DOHH2 (cell line): ENCODE results near the gene SFT2D1.

Experiments
- H3F3A ChIP-seq: fragments of 200-600 bp; sonication (generic), shearing (Covaris generic); 2 replicates; pipeline ENCODE4 v1.6.0; 2016; ENCODE audit warnings: antibody characterized with exemption, mild to moderate bottlenecking; ENCODE audit not compliant: control insufficient read depth, insufficient read depth
- H3K27ac ChIP-seq: fragments of 200-600 bp; sonication (generic); 2 replicates; pipeline ENCODE4 v1.5.1; 2014; ENCODE audit warnings: low read depth, mild to moderate bottlenecking, low read length, moderate library complexity
- H3K27me3 ChIP-seq: fragments of 200-600 bp; sonication (generic); 2 replicates; pipeline ENCODE4 v1.6.1; 2014; ENCODE audit warnings: mild to moderate bottlenecking, low read length, mixed read lengths; ENCODE audit not compliant: control insufficient read depth
- H3K36me3 ChIP-seq: fragments of 200-600 bp; sonication (generic); 2 replicates; pipeline ENCODE4 v1.6.1; 2014; ENCODE audit warnings: mild to moderate bottlenecking, low read length, moderate library complexity, mixed read lengths; ENCODE audit not compliant: control insufficient read depth
- H3K4me1 ChIP-seq: fragments of 200-600 bp; sonication (generic); 2 replicates; pipeline ENCODE4 v1.6.1; 2014; ENCODE audit warnings: mild to moderate bottlenecking, low read length, mixed read lengths; ENCODE audit not compliant: control insufficient read depth
- H3K4me2 ChIP-seq: fragments of 200-600 bp; sonication (generic); 2 replicates; pipeline ENCODE4 v1.6.0; 2014; ENCODE audit warnings: mild to moderate bottlenecking, low read length, moderate library complexity
- H3K4me3 ChIP-seq: fragments of 200-600 bp; sonication (generic); 2 replicates; pipeline ENCODE4 v1.5.1; 2014; ENCODE audit warnings: mild to moderate bottlenecking, low read length, mixed read lengths
- H3K79me2 ChIP-seq: fragments of 200-600 bp; sonication (generic); 2 replicates; pipeline ENCODE4 v1.6.1; 2014; ENCODE audit warnings: mild to moderate bottlenecking, low read length, mixed read lengths; ENCODE audit not compliant: control insufficient read depth
- H3K9me2 ChIP-seq: fragments of 200-600 bp; sonication (generic); replicated peaks from 2 replicates; pipeline ENCODE4 v1.6.1; 2014; ENCODE audit warnings: mild to moderate bottlenecking, low read length, mixed read lengths; ENCODE audit not compliant: control insufficient read depth
- H3K9me3 ChIP-seq: fragments of 200-600 bp; sonication (generic); 2 replicates; pipeline ENCODE4 v1.6.1; 2014; ENCODE audit warnings: antibody characterized with exemption, low read length, mixed read lengths; ENCODE audit not compliant: control insufficient read depth, insufficient read depth
- H4K20me1 ChIP-seq: fragments of 200-600 bp; sonication (generic); 2 replicates; pipeline ENCODE4 v1.6.0; 2014; ENCODE audit warnings: low read depth, mild to moderate bottlenecking, antibody characterized with exemption, low read length, moderate library complexity; ENCODE audit not compliant: control insufficient read depth, insufficient read depth
- EZH2phosphoT487 ChIP-seq: fragments of 200-600 bp; sonication (generic); IDR thresholded peaks from 2 replicates; pipeline ENCODE4 v1.6.1; 2017; ENCODE audit warnings: borderline replicate concordance, mild to moderate bottlenecking, antibody characterized with exemption, low read length, moderate library complexity, mixed read lengths
- TF ChIP-seq, protein P1 (sequence below): fragments of 200-600 bp; sonication (generic); IDR thresholded peaks from one replicate; pipeline ENCODE4 v1.5.1; 2014; ENCODE audit warnings: antibody characterized with exemption, mild to moderate bottlenecking, low read depth, low read length; ENCODE audit not compliant: poor library complexity, severe bottlenecking

SFT2D1 gene

DNA sequence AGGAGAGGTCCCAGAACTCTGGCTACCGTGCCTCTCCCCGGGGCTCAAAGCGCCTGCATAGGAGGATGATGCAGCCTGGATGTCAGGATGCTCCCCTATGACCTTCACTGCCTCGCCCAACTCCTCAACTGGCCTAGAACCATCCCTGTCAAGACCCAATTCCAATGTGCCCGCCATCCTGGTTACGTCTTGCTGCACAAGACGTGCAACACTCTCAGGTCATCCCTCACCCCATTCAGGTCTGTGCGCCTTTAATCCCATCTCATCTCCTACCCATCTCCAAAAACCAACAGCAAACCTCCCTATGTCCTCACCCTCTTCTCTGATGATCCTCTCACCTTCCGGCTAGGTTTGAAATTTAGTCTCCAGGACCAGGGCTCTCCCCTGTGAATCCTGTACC, 3.5 kb downstream of the SFT2D1 start:
- Histone ChIP-seq H3K9me2 (no peaks in the 10 kb centered on the region), H3K79me2 (peaks cover 97% of the 10 kb centered on the region), H4K20me1 (peaks cover 12% of the 10 kb centered on the region), H3K4me3 (no peak overlapping the region), H3K27me3 (no peaks in the 10 kb centered on the region), H3K36me3 (peaks cover 81% of the 10 kb centered on the region), H3K27ac (no peak overlapping the region), H3F3A (peaks cover 6% of the 10 kb centered on the region), H3K9me3 (no peaks in the 10 kb centered on the region), H3K4me2 (peak overlapping the region; percentile 89; the same call in 1 of the 2 replicates), H3K4me1 (peaks cover 70% of the 10 kb centered on the region)
- no peak for TF ChIP-seq EZH2phosphoT487
- TF ChIP-seq, protein P1, sequence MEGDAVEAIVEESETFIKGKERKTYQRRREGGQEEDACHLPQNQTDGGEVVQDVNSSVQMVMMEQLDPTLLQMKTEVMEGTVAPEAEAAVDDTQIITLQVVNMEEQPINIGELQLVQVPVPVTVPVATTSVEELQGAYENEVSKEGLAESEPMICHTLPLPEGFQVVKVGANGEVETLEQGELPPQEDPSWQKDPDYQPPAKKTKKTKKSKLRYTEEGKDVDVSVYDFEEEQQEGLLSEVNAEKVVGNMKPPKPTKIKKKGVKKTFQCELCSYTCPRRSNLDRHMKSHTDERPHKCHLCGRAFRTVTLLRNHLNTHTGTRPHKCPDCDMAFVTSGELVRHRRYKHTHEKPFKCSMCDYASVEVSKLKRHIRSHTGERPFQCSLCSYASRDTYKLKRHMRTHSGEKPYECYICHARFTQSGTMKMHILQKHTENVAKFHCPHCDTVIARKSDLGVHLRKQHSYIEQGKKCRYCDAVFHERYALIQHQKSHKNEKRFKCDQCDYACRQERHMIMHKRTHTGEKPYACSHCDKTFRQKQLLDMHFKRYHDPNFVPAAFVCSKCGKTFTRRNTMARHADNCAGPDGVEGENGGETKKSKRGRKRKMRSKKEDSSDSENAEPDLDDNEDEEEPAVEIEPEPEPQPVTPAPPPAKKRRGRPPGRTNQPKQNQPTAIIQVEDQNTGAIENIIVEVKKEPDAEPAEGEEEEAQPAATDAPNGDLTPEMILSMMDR = no peak

DNA sequence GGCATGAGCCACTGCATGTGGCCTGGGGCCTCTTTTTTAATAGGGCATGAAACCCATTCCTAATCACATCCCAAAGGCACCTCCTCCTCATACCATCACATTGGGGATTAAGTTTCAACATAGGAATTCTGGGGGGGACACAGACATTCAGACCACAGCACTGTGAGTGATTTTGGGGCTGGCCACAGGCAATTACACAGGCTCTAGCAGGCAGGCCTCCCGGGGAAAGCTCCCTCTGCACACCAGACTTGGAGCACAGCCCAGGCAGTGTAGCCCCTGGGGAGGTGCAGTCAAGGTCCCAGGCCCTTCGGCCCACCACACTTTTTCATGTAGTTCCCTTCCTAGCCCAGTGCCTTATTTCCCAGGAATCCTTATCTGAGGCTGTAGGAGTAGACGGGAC, 5.5 kb downstream of the SFT2D1 start:
- Histone ChIP-seq H3K4me2 (no peak overlapping the region), H3K36me3 (peaks cover 91% of the 10 kb centered on the region), H3K9me2 (no peaks in the 10 kb centered on the region), H3K4me3 (no peak overlapping the region), H3F3A (no peaks in the 10 kb centered on the region), H3K9me3 (no peaks in the 10 kb centered on the region), H3K4me1 (peaks cover 72% of the 10 kb centered on the region), H4K20me1 (peaks cover 14% of the 10 kb centered on the region), H3K27ac (no peak overlapping the region), H3K79me2 (peaks cover 100% of the 10 kb centered on the region), H3K27me3 (no peaks in the 10 kb centered on the region)
- TF ChIP-seq EZH2phosphoT487 = no peak
- TF ChIP-seq, protein P1 = no peak

DNA sequence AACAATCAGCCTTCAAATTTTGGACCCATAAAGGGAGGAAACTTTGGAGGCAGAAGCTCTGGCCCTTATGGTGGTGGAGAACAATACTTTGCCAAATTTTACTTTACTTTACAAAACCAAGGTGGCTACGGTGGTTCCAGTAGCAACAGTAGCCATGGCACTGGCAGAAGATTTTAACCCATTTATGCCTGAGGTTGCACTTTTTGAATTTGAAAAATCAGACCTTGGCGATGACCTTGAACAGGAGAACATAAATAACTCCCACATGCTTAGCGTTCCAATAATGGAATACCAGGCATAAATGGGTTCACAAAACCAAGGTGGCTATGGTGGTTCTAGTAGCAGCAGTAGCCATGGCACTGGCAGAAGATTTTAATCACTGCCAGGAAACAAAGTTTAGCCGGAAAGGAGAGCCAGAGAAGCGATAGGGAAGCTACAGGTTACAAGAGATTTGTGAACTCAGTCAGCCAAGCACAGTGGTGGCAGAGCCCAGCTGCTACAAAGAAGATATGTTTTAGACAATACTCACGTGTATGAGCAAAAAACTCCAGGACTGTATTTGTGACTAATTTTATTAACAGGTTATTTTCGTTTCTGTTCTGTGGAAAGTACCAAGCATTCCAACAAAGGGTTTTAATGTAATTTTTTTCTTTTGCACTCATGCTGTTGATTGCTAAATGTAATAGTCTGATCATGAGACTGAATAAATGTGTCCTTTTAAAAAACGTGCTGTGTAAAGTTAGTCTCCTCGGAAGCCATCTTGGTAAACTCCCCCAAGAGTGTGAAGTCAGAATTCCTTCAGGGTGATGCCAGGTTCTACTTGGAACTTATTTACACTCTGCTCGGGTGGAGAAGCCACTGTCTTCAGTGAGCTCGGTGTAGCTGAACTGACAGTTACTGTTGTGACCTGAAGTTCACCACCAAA, 6.7 kb downstream of the SFT2D1 start:
- Histone ChIP-seq H3K4me3 (no peak overlapping the region), H3K79me2 (peaks cover 100% of the 10 kb centered on the region), H3K27ac (no peak overlapping the region), H3F3A (no peaks in the 10 kb centered on the region), H3K27me3 (no peaks in the 10 kb centered on the region), H3K4me1 (peaks cover 72% of the 10 kb centered on the region), H4K20me1 (peaks cover 12% of the 10 kb centered on the region), H3K4me2 (no peak overlapping the region), H3K9me3 (no peaks in the 10 kb centered on the region), H3K36me3 (peaks cover 92% of the 10 kb centered on the region), H3K9me2 (no peaks in the 10 kb centered on the region)
- TF ChIP-seq EZH2phosphoT487 = no peak
- TF ChIP-seq, protein P1 = no peak
